Colon (tissue), 2 donors: Measurements from ENCODE around the gene PYROXD2.

Experiments
- FAIRE-seq: peaks from 2 replicates; lab custom pipeline; 2012; peaks lifted over from hg19 to GRCh38; lab: Jason Lieb, UNC
- donor health status: control.
- donor health status: control.

Gene PYROXD2

DNA sequence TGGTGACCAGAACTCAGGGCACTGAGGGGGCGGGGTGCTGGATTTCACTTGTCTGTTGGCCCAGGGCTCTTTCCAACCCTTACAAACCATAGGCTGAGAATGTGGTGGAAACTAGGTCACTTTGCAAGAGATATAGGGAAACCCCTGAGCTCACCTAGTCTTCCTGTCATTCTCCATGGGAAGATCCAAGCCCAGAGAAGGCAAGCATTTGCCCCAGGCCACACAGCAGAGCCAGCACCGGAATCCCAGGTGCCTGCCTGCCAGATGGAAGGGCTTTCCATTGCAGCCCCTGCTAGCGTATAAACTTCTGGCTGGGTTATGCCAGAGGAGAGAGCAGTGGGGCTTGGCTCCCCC is 427 bp downstream of the PYROXD2 start:
- no peak for FAIRE-seq

DNA sequence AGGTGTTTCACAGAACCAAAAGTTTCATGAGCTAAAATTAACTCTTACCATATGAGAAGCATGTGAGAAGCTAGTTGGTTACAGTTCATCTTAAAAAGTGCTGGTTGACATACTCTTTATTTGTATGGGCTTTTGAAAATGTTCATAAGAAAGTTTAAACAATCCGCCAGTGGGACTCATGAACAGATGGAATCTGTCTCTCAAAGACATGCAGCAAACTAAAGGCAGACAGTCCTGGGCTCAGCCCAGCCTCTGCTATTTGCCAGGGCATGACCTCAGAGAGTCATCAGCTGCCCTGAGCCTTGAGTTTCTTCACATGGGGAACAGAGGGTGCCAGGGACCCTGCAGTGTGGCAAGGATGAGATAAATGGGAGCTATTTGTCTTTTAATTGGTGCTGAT is 3.2 kb downstream of the PYROXD2 start:
- FAIRE-seq = no peak

DNA sequence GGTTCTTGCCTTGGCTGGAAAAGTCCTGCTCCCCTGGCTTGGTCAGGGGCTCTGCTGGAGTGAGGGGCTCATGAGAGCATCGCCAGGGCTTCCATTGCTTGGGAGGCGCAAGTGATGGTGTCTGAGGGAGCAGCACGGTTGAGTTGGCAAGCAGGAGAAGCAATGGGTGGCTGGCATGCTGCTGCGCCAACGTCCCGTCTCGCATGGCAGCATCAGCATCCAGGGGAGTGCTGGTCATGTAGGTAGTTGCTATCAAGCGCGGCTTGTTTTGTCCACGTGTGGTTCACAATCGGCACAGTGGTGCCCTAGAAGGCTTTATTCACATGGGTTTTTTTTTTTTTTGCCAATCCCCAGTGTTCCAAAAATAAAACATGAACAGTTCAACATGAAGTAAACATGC is 3.8 kb downstream of the PYROXD2 start:
- no peak for FAIRE-seq

DNA sequence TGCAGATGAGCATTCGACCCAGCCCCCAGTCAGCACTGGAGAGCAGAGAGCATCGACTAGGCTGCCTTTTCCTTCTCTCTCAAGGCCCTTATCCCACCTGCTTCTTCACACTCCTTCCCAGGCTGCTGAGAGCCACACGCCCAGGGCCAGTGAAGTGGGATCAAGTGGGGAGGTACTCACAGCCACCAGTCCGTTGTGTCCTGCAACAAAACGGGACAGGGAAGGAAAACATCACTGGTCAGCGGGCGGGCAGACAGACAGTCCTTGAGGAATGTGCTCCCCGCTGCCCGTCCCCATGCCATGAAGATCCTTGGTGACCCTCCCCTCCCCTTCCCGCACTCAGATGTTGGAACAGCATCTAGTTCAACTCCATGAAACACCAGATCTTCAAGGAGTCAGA is 4.2 kb downstream of the PYROXD2 start:
- FAIRE-seq = no peak

DNA sequence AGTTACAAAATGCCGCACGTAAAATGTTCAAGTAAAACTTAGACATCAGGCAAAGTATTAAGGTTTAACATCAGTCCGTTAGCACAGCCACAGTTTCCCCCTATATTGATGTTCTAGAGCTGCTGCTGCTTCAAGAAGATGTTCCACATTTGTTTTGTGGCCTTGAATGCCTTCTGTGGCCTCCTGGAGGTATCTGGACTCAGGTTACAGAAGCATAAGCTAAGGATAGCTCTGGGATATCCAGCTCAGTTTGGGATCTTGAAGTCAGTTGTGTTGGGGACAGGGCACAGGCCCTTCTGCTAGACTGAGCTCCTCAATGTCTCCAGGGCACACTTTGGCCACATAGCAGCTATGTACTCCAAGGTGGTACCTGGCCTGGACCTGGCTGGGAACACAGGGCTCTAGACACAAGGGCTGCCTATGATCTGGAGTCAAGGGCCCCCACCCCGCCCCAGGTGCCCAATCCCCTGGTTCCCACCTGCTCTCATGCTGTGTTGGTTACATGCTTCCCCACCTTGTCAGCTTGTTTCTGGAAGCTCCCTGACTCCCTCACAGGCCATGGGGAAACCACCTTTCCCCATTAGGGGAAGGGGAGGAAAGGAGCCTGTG is 4.7 kb downstream of the PYROXD2 start:
- no peak for FAIRE-seq

DNA sequence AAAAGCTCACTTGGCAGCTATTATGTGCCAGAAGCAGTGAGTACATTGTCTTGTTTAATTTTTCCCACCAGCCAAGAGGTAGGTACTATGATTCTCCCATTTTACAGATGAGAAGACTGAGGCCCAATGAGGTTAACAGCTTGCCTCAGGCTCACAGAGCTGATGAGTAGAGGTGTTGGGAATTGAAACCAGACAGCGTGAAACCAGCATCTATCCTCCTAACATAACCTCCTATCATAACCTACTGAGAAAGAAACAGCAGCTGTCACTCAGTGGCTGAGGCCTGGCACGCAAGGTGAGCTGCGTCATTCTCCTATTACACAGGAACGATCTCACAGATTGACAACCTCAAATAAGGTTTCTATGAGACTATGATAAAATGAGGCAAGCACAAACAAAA is 6.2 kb downstream of the PYROXD2 start:
- FAIRE-seq = no peak

DNA sequence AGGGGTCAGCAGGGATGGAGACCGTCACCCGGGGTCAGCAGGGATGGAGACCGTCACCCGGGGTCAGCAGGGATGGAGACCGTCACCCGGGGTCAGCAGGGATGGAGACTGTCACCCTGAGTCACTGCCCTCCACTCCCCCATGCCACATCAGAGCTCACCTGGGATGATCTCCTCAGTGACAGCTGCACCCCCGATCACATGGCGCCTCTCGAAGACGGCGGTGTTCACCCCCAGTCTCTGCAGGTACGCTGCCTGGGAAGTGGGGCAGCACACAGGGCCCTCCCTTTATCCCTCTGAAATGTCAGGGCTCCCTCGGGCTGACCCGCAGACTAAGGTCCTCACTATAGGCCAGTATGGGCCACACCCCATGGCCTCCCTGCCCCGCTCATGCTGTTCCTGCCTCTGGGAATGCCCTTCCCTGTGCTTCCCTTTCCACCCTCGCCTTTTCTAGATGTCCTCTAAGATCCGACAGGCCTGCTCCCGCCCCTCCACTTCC is 7.2 kb downstream of the PYROXD2 start:
- no peak for FAIRE-seq

DNA sequence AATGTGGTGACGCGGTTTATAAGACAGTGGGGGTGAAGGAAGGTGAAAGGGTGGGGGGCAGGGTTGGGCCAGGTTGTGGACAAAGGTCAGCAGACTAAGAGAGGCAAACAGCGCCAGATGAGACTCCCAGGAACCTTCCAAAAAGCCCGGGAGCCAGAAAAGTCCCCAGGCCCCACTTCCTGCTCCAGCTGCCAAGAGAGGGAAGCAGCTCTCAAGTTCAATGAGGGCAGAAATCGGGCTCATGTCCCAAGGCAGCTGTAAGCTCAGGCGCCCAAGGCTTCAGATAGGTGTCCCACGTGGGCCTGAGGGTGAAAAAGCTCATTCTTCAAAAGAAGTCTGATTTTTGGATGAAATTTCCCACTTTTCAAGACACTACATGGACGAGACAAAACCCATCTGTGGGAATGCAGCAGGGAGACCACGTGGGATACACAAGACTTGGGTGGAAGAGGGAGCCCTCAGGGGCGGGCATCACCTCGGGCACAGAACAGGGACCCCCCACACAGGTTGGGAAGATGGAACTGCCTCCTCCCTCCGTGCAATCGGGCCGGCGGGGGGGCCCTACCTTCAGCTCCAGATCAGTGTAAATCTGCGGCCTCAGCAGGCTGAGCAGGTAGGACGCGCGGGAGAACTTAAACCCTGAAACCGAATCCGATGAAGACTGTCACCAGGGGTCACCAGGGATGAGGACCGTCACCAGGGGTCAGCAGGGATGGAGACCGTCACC is 7.8 kb downstream of the PYROXD2 start:
- no peak for FAIRE-seq

DNA sequence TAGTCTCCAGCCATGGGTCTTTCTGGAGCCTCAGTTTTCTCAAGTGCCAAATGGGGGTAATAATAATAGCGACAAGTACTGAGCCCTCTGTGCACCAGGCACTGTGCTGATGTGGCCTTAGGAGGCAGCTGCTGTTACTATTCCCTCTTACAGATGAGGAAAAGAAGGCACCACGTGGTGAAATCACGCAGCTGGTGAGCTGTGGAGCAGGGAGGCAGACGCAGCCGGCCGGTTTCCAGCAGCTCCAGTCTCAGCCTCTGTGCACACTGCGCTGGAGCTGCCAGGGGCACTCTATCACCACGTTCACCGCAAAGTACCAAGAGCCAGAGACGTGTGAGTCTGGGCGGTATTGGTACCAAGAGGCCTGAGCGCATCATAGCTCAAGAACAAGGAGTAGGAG is 9.6 kb downstream of the PYROXD2 start:
- FAIRE-seq = no peak

DNA sequence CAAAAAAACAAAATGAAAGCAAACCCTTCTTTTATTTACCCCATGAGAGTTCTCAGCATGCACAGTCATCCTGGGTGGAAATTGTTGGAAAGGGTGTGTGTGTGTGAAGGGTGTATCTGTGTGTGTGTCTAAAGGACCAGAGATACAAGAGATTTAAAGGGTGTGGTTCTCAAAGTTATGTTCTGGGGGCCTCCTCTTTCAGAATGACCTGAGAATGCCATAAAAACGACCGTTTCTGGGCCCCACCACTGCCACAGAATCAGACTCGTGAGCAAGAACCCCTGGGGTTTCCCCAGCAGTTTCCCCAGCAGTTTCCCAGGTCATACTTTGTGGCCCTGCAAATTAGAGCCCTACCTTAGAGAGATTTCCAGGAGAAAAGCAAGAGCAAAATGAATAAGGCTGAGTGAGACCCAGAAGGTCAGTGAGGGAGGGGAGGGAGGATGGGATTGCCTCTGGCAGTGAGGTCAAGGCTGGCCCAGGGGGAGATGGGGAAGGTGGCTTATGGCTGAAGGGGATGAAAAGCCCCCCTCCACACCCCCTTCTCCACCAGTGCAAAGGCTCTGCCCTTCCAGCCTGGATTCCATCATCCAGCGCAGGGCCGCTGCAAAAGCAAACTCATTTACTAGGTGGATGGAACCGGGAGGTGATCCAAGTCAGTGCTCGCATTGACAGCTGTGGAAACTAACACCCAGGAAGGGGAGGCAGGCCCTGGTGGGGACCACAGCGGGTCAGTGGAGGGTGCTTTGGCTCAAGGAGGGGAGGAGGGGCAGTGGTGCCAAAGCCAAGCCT is 10.2 kb downstream of the PYROXD2 start:
- no peak for FAIRE-seq

DNA sequence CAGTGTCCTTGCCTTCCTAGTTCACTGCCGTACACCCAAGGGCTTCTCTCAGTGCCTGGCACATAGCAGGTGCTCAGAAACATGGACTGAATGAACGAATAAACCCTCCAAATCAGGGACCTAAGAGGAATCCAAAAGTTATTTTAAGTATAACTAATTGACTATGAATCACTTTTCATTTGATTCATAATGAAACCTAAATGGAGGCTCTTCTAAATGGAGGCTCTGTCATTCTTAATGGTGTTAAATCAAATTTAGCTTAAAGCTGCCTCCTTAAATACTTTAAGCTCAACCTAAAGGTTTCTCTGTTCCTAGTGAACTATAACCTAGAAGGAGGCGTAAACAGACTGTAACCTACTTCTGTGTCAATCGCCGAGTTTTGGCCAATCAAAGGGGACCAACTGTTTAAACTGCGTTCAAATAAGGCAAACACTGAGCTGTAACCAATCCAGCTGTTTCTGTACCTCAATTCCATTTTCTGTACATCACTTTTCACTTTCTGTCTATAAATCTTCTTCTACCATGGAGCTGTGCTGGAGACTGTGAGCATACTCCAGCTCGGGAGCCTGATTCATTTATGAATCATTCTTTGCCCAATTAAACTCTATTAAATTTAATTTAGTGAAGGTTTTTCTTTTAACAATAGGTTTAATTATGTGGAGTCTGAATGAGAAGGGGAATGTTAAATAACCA is 11.0 kb downstream of the PYROXD2 start:
- FAIRE-seq = no peak

DNA sequence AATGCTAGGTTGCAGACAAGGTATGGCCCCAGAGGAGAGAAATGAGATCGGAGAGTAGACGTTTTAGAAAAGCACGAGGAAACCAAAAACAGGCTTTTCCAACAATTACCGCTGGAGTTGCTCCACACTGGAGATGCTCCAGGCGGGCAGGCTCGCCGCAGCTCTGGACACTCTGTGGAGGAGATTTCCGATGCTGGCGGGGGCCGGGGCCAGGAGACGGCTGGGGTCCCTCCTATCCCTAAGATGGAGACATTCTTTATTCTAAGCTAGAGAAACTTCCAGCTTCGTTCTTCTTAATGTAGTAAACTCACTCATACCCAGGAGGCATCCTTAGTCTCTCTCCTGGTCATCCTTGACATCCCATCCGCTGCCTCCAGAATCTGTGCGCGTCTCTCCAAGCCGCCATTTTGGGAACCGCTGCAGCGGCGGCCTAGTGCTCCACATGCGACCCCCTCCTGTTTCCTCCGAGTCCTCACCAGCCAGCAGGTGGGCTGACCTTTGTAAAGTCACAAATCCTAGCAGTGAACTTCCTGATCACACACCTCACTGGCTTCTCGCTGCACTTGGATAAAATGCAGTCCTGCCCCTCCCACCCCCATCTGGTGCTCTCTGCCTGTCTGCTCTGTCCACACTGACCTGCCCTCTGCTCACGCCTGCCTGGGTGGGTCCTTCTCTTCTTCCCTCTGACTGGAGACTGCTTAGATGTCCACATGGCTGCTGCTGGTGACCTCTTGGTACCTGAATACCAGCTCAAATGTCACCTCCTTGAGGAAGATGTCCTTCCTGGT is 11.9 kb downstream of the PYROXD2 start:
- FAIRE-seq = no peak

DNA sequence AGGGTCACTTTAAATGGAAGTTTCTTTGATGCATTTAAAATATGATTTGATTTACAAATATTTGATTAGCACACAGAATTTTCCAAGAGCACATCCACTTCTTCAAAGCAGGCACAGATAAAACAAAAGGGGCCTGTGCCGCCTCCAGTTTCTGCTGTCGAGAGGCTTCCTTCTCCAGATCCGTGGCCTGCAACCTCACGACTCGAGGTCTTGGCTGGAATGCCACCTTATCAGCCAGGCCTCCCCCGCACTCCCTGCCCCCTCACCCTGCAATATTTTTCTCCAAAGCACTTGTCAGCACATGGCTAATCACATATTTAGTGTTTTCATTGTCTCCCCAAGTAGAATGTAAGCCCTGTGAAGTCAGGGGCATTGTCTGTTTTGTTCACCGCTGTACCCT is 12.5 kb downstream of the PYROXD2 start:
- no peak for FAIRE-seq

DNA sequence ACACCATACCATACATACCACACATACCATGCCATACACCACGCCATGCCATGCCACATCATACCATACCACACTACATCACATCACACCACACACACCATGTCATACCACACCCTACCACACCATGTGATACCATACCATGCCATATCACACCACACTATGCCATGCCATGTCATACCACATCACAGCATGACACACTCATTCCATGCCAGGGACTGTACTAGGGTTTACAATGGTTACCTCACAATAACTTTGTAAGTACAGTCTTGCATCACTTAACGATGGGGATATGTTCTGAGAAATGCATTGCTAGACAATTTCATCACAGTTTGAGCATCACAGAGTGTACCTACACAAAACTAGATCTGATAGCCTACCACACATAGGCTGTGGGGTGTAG is 14.5 kb downstream of the PYROXD2 start:
- FAIRE-seq = no peak

DNA sequence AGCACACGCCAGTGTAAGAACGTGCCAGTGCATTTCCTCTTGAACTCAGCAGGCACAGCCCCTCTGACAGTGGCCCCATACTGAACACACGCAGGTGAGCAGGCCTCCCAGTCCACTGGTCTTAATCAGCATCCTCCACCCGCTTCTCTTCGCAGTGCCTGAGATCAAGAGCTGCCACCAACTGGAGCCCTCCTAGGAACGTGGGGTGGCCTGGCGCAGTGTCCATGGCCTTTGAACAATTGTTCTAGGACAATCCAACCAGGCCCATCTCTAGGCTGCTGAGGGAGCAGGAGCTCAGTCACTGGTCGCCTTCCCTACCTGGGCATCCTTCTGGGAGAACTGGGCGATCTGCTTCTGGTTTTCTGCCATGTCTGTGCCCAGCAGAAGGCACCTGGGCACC is 15.2 kb downstream of the PYROXD2 start:
- no peak for FAIRE-seq

DNA sequence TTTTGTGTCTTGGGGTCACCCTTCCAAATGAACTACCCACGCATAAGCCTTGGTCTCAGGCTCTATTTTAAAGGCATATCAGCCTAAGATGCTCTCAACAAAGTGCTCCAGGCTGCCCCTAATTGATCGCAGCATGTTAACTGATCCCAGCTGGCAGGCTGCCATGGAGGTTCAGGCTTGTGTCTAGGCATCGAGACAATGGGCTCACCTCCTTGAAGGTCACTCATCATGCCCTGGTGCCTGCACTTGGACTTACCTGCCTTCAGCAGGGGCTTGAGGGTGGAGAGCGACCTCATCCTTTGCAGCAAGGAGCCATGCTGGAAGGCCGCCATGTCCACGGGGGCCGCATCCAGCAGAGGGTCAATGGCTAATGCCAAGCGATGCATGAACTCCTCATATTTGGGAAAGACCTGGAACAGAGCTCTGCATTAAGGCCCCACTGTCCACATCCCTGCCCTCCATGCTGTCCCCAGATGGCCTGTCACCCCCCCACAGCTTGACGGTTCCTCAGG is 17.8 kb downstream of the PYROXD2 start:
- no peak for FAIRE-seq

DNA sequence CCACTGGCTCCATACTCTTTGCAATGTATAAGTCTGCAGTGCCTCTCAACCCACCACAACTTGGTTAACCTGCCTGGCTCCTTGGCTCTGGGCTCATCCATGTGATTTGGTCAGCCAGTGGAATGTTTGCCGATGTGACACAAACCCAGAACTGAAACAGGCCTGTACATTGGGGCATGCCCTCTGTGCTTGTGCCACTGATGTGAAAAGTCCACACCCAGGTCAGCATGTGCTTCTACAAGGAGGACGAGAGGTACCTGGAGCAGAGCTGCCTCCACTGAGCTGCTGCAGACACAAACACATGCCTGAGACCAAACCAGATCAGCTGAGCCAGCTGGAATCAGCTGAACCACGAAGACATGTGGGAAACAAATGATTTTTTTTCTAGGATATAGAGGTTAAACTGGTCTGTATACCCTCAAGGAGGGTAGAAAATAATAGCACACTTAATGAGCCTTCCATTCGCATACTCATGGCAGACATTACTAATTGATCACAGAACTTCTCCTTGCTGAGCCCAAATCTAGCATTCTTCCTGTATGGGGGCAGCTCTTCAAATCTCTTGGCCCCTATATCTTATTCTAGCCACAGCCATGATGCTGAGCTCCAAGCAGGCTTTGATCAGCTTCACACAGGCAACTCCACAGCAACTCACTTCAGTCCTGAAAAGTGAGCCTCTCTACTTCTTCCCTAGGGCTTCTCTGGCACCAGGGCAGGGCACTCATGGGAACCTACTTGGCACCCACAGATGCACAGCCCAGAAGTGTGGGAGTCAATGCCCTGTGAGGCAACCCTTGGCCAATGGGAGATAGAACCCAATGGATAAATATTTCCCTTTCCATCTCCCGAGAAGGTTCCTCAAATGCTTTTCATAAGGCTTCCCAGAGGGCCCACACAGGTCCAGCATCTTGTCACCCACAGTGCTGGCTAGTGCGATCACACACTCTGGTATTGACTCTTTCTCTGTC is 18.6 kb downstream of the PYROXD2 start:
- no peak for FAIRE-seq

DNA sequence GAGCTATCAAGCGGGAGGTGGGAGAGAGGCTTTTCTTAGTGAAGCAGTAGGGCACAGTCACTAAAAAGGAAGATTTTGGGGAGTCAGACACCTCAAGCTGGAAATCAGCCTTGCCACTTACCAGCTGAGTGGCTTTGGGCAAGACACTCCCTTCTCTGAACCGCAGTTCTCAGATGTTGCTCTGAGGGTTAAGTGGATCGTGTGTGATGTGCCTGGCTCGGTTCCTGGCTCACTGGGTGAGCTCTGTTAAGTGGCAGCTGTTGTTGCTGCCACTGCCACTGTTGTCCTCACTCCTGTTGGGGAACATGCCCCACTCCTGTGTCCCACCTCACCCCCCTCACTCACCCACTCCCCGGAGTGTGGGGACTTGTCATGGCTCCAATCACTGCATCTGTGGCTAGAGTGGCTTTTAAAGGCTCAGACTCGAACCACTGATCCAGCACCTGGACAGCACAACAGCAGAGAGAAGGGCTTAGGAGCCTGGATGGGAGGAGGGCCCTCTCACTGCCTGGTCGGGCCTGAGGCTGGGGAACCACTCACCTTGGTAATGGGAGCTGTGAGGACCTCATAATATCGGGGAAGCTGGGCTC is 20.0 kb downstream of the PYROXD2 start:
- FAIRE-seq = no peak

DNA sequence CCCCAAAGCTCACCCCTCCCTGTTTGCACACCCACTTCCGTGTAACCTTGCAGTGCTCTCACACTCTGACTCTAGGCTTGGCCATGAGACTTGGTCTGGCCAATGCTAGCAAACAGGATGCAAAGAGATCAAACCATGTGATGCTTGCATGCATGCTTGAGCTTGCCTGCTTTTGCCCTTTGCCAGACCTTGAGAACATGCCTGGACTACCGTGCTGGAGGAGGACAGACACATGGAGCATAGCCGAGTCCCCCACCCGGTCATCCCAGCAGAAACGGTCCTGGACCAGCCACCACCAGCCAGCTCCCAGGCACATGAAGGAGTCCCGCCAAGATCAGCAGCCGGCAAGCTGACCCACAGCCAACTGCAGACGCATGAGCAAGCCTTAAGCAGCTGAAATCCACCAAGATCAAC is 23.4 kb downstream of the PYROXD2 start:
- no peak for FAIRE-seq

DNA sequence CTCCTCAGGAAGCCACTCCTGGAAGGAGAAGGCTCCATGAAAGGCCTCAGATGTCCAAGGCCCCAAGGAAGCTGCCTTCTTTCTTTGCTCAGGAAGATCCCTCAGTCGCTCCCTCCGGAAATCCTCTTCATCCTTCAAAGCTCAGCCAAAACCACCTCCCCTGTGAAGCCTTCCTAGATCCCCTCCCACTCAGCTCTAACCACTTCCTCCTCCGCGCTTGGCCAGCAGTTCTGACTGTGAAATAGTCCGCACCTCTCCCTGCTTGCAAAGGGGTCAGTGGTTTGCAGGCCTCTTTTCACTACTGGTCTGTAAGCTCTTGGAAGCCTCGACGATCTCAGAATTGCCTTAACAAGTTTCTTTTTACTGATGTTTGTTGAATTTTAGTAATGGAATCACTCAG is 23.9 kb downstream of the PYROXD2 start:
- no peak for FAIRE-seq
